Pancreas (tissue), 10 donors: ENCODE data around the gene DOCK10. TPM values are rescaled to one million over a fixed set of nuclear protein-coding genes. Genes with fewer than 3 reads are reported as not detected.
A peak's percentile ranks its signal among the peaks of the same experiment; 100 is the strongest.

Experiments
- ATAC-seq, 4 donors: fragments of 200-7000 bp; cut with Tn5 transposase; one replicate each; pipeline versions ENCODE4 v1.8.0 to v1.9.1; 2020; ENCODE audit warnings: mild to moderate bottlenecking in 4 of 4, moderate library complexity in 4 of 4
- DNase-seq, 6 donors: peaks; one replicate each; pipeline ENCODE4 v3.0.0-alpha.2; 2020
- FAIRE-seq: peaks from 2 replicates; lab custom pipeline; 2012; peaks lifted over from hg19 to GRCh38; lab: Jason Lieb, UNC
- H3K27ac ChIP-seq, 4 donors: fragments of 200-600 bp; sonication (generic); 1 replicate in 3 of 4; 2 replicates in 1 of 4; pipeline versions ENCODE4 v1.5.0 to v1.8.0; 2020
- H3K27me3 ChIP-seq, 4 donors: fragments of 200-600 bp; one replicate each; pipeline ENCODE4 v1.8.0; 2021
- H3K36me3 ChIP-seq, 3 donors: fragments of 200-600 bp; sonication (generic) in 1 of 3; one replicate each; pipeline versions ENCODE4 v1.5.0 to v1.8.0; 2020 to 2021
- H3K4me1 ChIP-seq, 3 donors: fragments of 200-600 bp; one replicate each; pipeline ENCODE4 v1.8.0; 2021
- H3K4me3 ChIP-seq, 4 donors: fragments of 200-600 bp; sonication (generic) in 2 of 4; one replicate each; pipeline versions ENCODE4 v1.5.0 to v1.8.0; 2020 to 2021
- H3K9me3 ChIP-seq, 4 donors: fragments of 200-600 bp; one replicate each; pipeline ENCODE4 v1.8.0; 2021
- WGBS, 2 donors: extraction: QIAGEN DNeasy Blood & Tissue Kit; methylation state at CpG; one replicate each; pipeline ENCODE4 v1.1.7; 2013; 5-methylcytosine and 5-hydroxymethylcytosine counted together
- intact Hi-C, 3 donors: fragments of 100-400 bp; cut with DNase I; formaldehyde crosslinking; loops; one replicate each; pipeline versions ENCODE4 v1.11.1 to v1.14.2; 2022
- polyA plus RNA-seq, 2 donors: library from polyadenylated mRNA; stranded (reverse); fragments of 200-250 nt; gene quantifications; one replicate each; pipeline ENCODE4 v1.2.3, GENCODE V29; 2013
- total RNA-seq, 6 donors: library from RNA; stranded (reverse); fragmentation: NEBNext Ultra II Directional in 4 of 6; extraction: Animal tissue kit (Norgen Biotek cat#: 25700) in 4 of 6; gene quantifications; one replicate each; pipeline versions ENCODE4 v1.2.1 to v1.2.4, GENCODE V29; 2021 to 2023
- TF ChIP-seq, protein P1 (sequence below), 4 donors: fragments of 200-600 bp; sonication (generic) in 3 of 4; IDR thresholded peaks; one replicate each; pipeline versions ENCODE4 v1.5.0 to v1.8.0; 2021; ENCODE audit warnings: antibody characterized with exemption in 4 of 4
- donor health status: healthy with polysubstance abuse.
- donor health status: DM: no; HTN: no; CAD: no; lungs with moderate emphysema.
- donor health status: DM: no; HTN: no; CAD: no.
- donor health status: control.
- donor health status: control.
- donor health status: Bipolar disorder and iron deficiency.
- donor health status: DM: yes; HTN: yes; CAD: no.
- donor health status: DM: no; HTN: no; CAD: no.
- donor health status: DM: no; HTN: no; CAD: no.
- donor health status: DM: yes; HTN: yes; CAD: no.

The DOCK10 gene
- total and polyA plus RNA-seq, 8 donors: 0.95 to 16.3 (median 2.7) TPM

GRCh38 chr2:224938651-224939182 lies 103.6 kb downstream of the DOCK10 start:
- WGBS, 2 donors: 12 to 16% methylated on average over 6 of the region's 6 CpGs
- TF ChIP-seq, protein P1, sequence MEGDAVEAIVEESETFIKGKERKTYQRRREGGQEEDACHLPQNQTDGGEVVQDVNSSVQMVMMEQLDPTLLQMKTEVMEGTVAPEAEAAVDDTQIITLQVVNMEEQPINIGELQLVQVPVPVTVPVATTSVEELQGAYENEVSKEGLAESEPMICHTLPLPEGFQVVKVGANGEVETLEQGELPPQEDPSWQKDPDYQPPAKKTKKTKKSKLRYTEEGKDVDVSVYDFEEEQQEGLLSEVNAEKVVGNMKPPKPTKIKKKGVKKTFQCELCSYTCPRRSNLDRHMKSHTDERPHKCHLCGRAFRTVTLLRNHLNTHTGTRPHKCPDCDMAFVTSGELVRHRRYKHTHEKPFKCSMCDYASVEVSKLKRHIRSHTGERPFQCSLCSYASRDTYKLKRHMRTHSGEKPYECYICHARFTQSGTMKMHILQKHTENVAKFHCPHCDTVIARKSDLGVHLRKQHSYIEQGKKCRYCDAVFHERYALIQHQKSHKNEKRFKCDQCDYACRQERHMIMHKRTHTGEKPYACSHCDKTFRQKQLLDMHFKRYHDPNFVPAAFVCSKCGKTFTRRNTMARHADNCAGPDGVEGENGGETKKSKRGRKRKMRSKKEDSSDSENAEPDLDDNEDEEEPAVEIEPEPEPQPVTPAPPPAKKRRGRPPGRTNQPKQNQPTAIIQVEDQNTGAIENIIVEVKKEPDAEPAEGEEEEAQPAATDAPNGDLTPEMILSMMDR (IDR thresholded peaks at IDR 0.05): no peak
- H3K9me3 ChIP-seq: no peaks in the 10 kb centered on the region
- no peaks in the 10 kb centered on the region for H3K4me1 ChIP-seq
- H3K4me3 ChIP-seq: no peak overlapping the region
- FAIRE-seq: no peak
- H3K27ac ChIP-seq: no peak overlapping the region
- no peaks in the 10 kb centered on the region for H3K27me3 ChIP-seq
- DNase-seq: no peak
- ATAC-seq: peak in 3 of 4 donors; percentile 23 to 45 (median 34)
- H3K36me3 ChIP-seq: no peaks in the 10 kb centered on the region
- intact Hi-C loops: no loop called here

DNA sequence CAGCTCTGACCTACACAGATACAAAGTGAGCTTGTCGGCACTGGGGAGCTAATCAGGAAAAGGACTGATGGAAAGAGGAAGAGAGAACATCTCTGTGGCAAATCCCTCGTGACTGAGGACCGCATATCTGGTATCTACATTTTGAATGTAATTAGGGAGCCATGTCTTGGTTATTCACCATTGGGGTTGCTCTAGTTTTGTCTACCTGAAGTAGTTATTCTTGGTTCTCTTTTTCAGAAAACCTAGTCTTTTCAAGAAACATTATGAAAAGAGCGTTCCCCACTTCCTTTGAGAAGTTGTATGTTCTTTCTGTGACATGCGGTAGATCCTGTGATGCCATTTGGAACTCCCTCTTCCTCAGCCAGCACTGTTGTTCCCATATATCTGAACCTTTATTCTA lies 104.4 kb downstream of the DOCK10 start:
- FAIRE-seq: no peak
- H3K36me3 ChIP-seq: no peaks in the 10 kb centered on the region
- no peak overlapping the region for H3K27ac ChIP-seq
- H3K4me1 ChIP-seq: no peaks in the 10 kb centered on the region
- intact Hi-C loops: no loop called here
- TF ChIP-seq, protein P1 (IDR thresholded peaks at IDR 0.05): no peak
- ATAC-seq: peak in 2 of 4 donors; percentile 16 to 45
- H3K9me3 ChIP-seq: no peaks in the 10 kb centered on the region
- H3K4me3 ChIP-seq: no peak overlapping the region
- H3K27me3 ChIP-seq: no peaks in the 10 kb centered on the region
- DNase-seq: no peak
- 76 to 78% methylated on average over 5 of the region's 5 CpGs for WGBS, 2 donors

DNA sequence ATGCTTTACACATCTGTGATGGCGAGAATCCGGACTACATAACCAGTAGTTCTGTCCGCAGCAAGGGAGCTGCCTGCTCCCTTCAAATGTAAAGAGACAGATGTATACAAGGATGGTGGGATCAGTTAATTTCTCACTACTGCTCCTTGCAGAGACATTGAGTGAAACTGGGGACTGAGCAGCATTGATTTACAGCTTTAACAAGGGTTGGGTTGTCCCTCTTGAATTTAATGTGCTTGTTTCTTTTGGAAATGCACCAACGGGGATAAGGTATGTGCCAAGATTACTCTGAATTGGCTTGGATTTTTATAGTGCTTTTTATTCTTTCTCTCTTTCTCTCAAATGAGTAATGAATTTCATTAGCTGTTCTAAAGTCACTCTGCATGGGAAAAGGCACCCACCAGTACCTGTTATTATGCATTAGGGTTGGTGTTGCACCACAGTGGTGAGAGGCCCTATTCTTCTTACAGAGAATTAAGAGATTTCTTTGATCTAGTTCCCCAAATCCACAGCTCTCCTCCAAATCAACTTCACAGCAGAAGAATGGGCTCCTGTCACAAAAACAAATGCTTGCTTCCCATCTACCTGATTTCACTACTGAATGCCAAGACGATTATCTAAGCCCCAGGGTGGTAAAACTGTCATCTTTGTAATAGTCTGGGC lies 107.6 kb downstream of the DOCK10 start:
- Histone ChIP-seq H3K4me3 (no peak overlapping the region), H3K4me1 (no peaks in the 10 kb centered on the region), H3K27ac (no peak overlapping the region), H3K27me3 (no peaks in the 10 kb centered on the region), H3K36me3 (no peaks in the 10 kb centered on the region), H3K9me3 (no peaks in the 10 kb centered on the region)
- intact Hi-C loops: no loop called here
- DNase-seq (no peak), ATAC-seq (no peak), FAIRE-seq (no peak)
- WGBS, 2 donors: 63 to 67% methylated on average over 5 of the region's 5 CpGs
- TF ChIP-seq, protein P1 (IDR thresholded peaks at IDR 0.05): no peak

DNA sequence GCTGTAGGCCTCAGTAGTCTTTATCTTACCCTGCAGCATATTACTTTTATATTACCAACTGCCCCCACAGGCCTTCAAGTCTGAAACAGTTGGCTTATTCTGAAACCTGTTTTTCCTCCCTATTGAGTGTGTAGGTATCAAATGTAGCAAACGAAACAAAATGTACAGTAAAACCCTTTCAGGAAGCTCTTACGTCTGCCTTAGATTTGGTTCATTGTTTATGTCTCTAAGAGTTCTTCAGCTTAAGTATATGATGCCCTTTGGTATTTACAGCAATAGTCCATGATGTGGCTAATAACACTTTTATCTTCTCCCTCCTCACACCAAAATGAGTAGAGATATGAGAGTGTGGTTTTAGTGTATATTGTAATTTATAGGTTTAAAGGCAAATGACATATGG lies 108.8 kb downstream of the DOCK10 start:
- no peaks in the 10 kb centered on the region for H3K27me3 ChIP-seq
- H3K36me3 ChIP-seq: no peaks in the 10 kb centered on the region
- FAIRE-seq: no peak
- intact Hi-C loops: no loop called here
- TF ChIP-seq, protein P1 (IDR thresholded peaks at IDR 0.05): no peak
- WGBS, 2 donors: 74 to 81% methylated on average over 2 of the region's 2 CpGs
- H3K4me1 ChIP-seq: no peaks in the 10 kb centered on the region
- H3K9me3 ChIP-seq: no peaks in the 10 kb centered on the region
- no peak for ATAC-seq
- no peak for DNase-seq
- H3K27ac ChIP-seq: no peak overlapping the region
- H3K4me3 ChIP-seq: no peak overlapping the region

- Histone ChIP-seq H3K4me1 (peaks cover 0 to under 1% (median 0%) of the 10 kb centered on the region in 3 donors), H3K36me3 (no peaks in the 10 kb centered on the region), H3K27ac (no peak overlapping the region), H3K9me3 (no peaks in the 10 kb centered on the region), H3K27me3 (no peaks in the 10 kb centered on the region), H3K4me3 (no peak overlapping the region)
- FAIRE-seq (no peak), ATAC-seq (peak in 1 of 4 donors; percentile 47), DNase-seq (no peak)
- intact Hi-C loops: no loop called here
- 88 to 90% methylated on average over 3 of the region's 3 CpGs for WGBS, 2 donors
- TF ChIP-seq, protein P1 (IDR thresholded peaks at IDR 0.05): no peak
Measured at GRCh38 chr2:224932522-224932921, 109.7 kb downstream of the DOCK10 start.
